Ovary (tissue), 9 donors: ENCODE data around the gene AAK1. TPM values are rescaled to one million over a fixed set of nuclear protein-coding genes. Genes with fewer than 3 reads are reported as not detected.
"Not testable (repeated sequence)": the region's sequence is repeated elsewhere in the genome, so short reads cannot be mapped to it uniquely, and the experiment has no call there.

Experiments
- DNase-seq, 5 donors: peaks; one replicate each; pipeline ENCODE4 v3.0.0-alpha.2; 2019 to 2020
- H3K27ac ChIP-seq, 2 donors: fragments of 200-600 bp; one replicate each; pipeline versions ENCODE4 v1.5.1 to v1.8.0; 2019 to 2022
- H3K27me3 ChIP-seq: fragments of 200-600 bp; one replicate; pipeline ENCODE4 v1.8.0; 2022
- H3K36me3 ChIP-seq: fragments of 200-600 bp; sonication (generic); one replicate; pipeline ENCODE4 v1.5.1; 2019
- H3K4me1 ChIP-seq: one replicate; pipeline ENCODE4 v1.8.1; 2013; ENCODE audit warnings: mild to moderate bottlenecking, moderate library complexity; ENCODE audit not compliant: insufficient read depth
- H3K4me3 ChIP-seq: fragments of 200-600 bp; sonication (generic); one replicate; pipeline ENCODE4 v1.5.1; 2017
- H3K9me3 ChIP-seq, 2 donors: fragments of 200-600 bp in 1 of 2; sonication (generic) in 1 of 2; one replicate each; pipeline versions ENCODE4 v1.5.1 to v1.8.1; 2013 to 2019; ENCODE audit warnings: mild to moderate bottlenecking in 1 of 2, moderate library complexity in 1 of 2
- EP300 ChIP-seq: sonication (generic); formaldehyde crosslinking; IDR thresholded peaks from one replicate; pipeline ENCODE4 v1.6.1; 2017; ENCODE audit warnings: antibody characterized with exemption
- POLR2A ChIP-seq: fragments of 450-650 bp; IDR thresholded peaks from one replicate; pipeline ENCODE4 v1.6.1; 2017; ENCODE audit warnings: antibody characterized with exemption, mild to moderate bottlenecking, moderate library complexity
- WGBS, 3 donors: extraction: QIAGEN DNeasy Blood & Tissue Kit in 1 of 3; methylation state at CpG; one replicate each; pipeline versions ENCODE4 v1.1.5 to v1.1.7; 2013 to 2017; 5-methylcytosine and 5-hydroxymethylcytosine counted together
- intact Hi-C, 4 donors: fragments of 100-400 bp; cut with DNase I; formaldehyde crosslinking; loops; one replicate each; pipeline versions ENCODE4 v1.11.0 to v1.15.1; 2022 to 2023
- polyA plus RNA-seq, 2 donors: library from polyadenylated mRNA; stranded (reverse); fragments of 200-250 nt in 1 of 2; fragments of 350-450 nt in 1 of 2; fragmentation: Illumina TruSeq in 1 of 2; extraction: RNeasy Lipid Tissue Mini Kit (QIAGEN cat#74804) in 1 of 2; gene quantifications; one replicate each; pipeline ENCODE4 v1.2.3, GENCODE V29; 2013 to 2014
- total RNA-seq, 7 donors: library from RNA; depleted of rRNA in 2 of 7; stranded (reverse); fragments of >200 nt in 2 of 7; fragmentation: NEBNext Ultra II Directional in 3 of 7; extraction: Animal tissue kit (Norgen Biotek cat#: 25700) in 3 of 7; gene quantifications; one replicate each; pipeline versions ENCODE4 v1.1.0 to v1.2.4, GENCODE V29; 2016 to 2023
- TF ChIP-seq, protein P1 (sequence below), 3 donors: fragments of 450-650 bp in 2 of 3; fragments of 200-600 bp in 1 of 3; IDR thresholded peaks; one replicate each; pipeline versions ENCODE4 v1.5.1 to v1.8.0; 2016 to 2022; ENCODE audit warnings: antibody characterized with exemption in 3 of 3, mild to moderate bottlenecking in 1 of 3
- donor health status: DM: no; HTN: no; CAD: no; lungs with moderate emphysema.
- donor health status: DM: no; HTN: no; CAD: no.
- donor health status: Bipolar disorder and iron deficiency.
- donor health status: DM: yes; HTN: yes; CAD: no.
- donor health status: DM: no; HTN: no; CAD: no.
- donor health status: DM: yes; HTN: yes; CAD: no.

Gene AAK1
- total and polyA plus RNA-seq, 9 donors, result 7.4 to 53.6 (median 34.3) TPM

DNA sequence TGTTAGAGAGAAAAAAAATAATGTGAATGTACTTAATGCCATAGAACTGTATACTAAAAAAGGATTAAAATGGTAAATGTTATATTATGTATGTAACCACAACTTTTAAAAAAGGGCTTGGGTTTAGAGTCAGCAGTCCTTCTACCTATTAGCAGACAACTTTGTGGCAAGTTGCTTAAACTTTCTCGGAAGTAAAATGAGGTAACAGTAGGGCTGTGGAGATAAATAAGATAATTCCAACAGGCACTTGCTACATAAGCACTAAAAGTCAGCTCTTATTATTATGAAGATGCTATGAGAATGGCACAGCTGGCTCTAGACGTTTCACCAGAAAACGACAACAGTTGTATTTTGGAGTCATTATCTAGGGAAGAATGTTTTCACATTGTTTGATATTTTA is 31.3 kb downstream of the AAK1 start:
- Histone ChIP-seq H3K36me3 (no peaks in the 10 kb centered on the region), H3K27ac (no peak overlapping the region), H3K9me3 (no peaks in the 10 kb centered on the region), H3K27me3 (no peaks in the 10 kb centered on the region), H3K4me3 (no peak overlapping the region), H3K4me1 (peaks cover 2% of the 10 kb centered on the region)
- DNase-seq, result no peak
- TF ChIP-seq EP300, result no peak
- TF ChIP-seq POLR2A, result no peak
- TF ChIP-seq, protein P1, sequence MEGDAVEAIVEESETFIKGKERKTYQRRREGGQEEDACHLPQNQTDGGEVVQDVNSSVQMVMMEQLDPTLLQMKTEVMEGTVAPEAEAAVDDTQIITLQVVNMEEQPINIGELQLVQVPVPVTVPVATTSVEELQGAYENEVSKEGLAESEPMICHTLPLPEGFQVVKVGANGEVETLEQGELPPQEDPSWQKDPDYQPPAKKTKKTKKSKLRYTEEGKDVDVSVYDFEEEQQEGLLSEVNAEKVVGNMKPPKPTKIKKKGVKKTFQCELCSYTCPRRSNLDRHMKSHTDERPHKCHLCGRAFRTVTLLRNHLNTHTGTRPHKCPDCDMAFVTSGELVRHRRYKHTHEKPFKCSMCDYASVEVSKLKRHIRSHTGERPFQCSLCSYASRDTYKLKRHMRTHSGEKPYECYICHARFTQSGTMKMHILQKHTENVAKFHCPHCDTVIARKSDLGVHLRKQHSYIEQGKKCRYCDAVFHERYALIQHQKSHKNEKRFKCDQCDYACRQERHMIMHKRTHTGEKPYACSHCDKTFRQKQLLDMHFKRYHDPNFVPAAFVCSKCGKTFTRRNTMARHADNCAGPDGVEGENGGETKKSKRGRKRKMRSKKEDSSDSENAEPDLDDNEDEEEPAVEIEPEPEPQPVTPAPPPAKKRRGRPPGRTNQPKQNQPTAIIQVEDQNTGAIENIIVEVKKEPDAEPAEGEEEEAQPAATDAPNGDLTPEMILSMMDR (IDR thresholded peaks at IDR 0.05), result no peak
- intact Hi-C loops, result no loop called here
- 88 to 89% (median 88%) methylated on average over 3 of the region's 3 CpGs for WGBS, 3 donors

DNA sequence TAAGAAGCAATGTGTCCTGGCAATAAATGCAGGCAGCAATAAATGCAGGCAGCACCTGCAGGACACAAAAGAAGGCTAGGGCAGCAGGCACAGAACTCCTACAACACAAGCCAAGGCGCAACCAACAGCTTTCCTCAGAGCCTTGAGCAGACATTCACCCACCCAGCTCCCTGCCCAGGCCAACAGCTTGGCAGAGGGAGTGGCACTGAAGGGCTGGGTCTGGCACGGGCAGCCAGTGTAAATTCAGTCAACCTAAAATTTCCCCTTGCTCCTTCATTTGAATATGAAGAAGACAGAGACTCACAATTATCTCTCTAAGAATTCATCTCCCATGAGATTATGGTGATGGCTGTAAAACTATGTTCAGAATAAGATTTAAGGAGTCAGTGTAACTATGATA is 35.4 kb downstream of the AAK1 start:
- Histone ChIP-seq H3K27ac (no peak overlapping the region), H3K4me1 (peaks cover 2% of the 10 kb centered on the region), H3K27me3 (no peaks in the 10 kb centered on the region), H3K4me3 (no peak overlapping the region), H3K36me3 (no peaks in the 10 kb centered on the region), H3K9me3 (no peaks in the 10 kb centered on the region)
- no peak for DNase-seq
- TF ChIP-seq POLR2A (no peak), EP300 (no peak)
- TF ChIP-seq, protein P1 (IDR thresholded peaks at IDR 0.05), result no peak
- intact Hi-C loops, result no loop called here
- 89 to 97% (median 91%) methylated on average over 2 of the region's 2 CpGs for WGBS, 3 donors

DNA sequence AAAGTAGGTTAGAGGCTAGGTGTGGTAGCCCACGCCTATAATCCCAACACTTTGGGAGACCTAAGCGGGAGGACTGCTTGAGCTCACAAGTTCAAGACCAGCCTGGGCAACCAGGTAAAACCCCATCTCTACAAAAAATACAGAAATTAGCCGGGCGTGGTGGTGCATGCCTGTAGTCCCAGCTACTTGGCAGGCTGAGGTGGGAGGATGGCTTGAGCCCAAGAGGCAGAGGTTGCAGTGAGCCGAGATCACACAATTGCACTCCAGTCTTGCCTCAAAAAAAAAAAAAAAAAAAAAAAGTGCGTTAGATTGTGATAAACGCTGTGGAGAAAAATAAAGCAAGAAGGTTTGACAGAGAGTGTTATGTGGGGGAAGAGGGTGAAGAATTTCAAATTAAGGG is 36.8 kb downstream of the AAK1 start:
- 86 to 93% (median 90%) methylated on average over 7 of the region's 7 CpGs for WGBS, 3 donors
- H3K27me3 ChIP-seq, H3K27ac ChIP-seq, H3K4me1 ChIP-seq, H3K36me3 ChIP-seq, intact Hi-C loops, DNase-seq, H3K9me3 ChIP-seq, H3K4me3 ChIP-seq: not testable (repeated sequence)

DNA sequence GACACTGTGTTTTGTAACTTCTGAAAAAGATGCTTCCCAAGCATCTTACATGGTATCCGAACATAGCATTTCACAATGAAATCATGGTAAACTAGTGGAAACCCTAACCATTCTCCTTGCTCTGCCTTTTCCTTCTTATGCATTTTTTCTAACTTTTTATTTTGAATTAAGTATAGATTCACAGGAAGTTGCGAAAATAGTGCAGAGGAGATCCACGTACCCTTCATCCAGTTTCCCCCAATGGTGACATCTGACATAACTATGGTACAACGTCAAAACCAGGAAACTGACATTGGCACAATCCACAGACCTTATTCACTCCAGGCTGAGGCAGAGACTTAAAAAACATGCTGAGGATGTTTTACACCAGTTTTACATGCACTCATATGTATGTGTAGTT is 38.3 kb downstream of the AAK1 start:
- intact Hi-C loops, result no loop called here
- no peaks in the 10 kb centered on the region for H3K27me3 ChIP-seq
- 97 to 98% (median 98%) methylated on average over 4 of the region's 4 CpGs for WGBS, 3 donors
- no peak overlapping the region for H3K4me3 ChIP-seq
- H3K9me3 ChIP-seq, result no peaks in the 10 kb centered on the region
- TF ChIP-seq EP300, result no peak
- TF ChIP-seq POLR2A, result no peak
- TF ChIP-seq, protein P1 (IDR thresholded peaks at IDR 0.05), result no peak
- H3K36me3 ChIP-seq, result no peaks in the 10 kb centered on the region
- no peaks in the 10 kb centered on the region for H3K4me1 ChIP-seq
- H3K27ac ChIP-seq, result no peak overlapping the region
- DNase-seq, result no peak

DNA sequence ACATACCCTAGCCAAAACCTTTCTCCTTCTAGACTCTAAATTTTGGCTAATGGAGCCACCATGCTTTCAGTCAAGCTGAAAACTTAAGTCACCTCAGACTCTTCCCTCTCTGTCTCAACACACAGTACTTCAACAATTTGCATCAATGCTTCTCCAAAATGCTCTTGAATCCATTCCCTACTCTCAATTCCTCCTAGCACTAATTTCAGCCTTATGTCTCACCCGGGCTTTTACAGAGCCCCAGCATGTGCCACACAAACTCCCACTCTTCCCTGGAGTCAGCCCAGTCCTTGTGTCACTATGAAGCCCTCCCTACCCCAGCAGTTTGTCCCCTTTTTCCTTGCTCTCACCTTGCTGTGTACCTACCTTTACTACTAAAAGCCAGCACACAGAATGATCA is 38.7 kb downstream of the AAK1 start:
- WGBS, 3 donors, result 89 to 97% (median 92%) methylated on average over 1 of the region's 1 CpG
- Histone ChIP-seq H3K9me3 (no peaks in the 10 kb centered on the region), H3K4me3 (no peak overlapping the region), H3K4me1 (no peaks in the 10 kb centered on the region), H3K27me3 (no peaks in the 10 kb centered on the region), H3K36me3 (no peaks in the 10 kb centered on the region), H3K27ac (no peak overlapping the region)
- intact Hi-C loops, result no loop called here
- no peak for DNase-seq
- TF ChIP-seq EP300, result no peak
- TF ChIP-seq, protein P1 (IDR thresholded peaks at IDR 0.05), result no peak
- no peak for TF ChIP-seq POLR2A
